Calu3 (cell line): ENCODE results near the gene FOXK1. TPM values are rescaled to one million over a fixed set of nuclear protein-coding genes. Genes with fewer than 3 reads are reported as not detected.

ENCODE experiments used
- BruUV-seq: library from RNA; stranded (reverse); fragments of 400-500 nt; replicated peaks from 2 replicates; lab custom pipeline; 2021; lab: Mats Ljungman, UMichigan
- CTCF ChIA-PET: fragments of 300-600 bp; sonication (Branson Sonifier 250); formaldehyde crosslinking; loops from one replicate; lab custom pipeline; 2022; ENCODE audit warnings: antibody characterized with exemption; lab: Charles Lee
- DNase-seq: peaks from one replicate; pipeline ENCODE4 v3.0.0; 2022
- H3K27ac Mint-ChIP-seq: one replicate; pipeline ENCODE4 v1.8.0; 2022; ENCODE audit warnings: mixed read lengths; ENCODE audit not compliant: unreplicated experiment
- H3K27me3 Mint-ChIP-seq: one replicate; pipeline ENCODE4 v1.8.0; 2022; ENCODE audit warnings: mixed read lengths; ENCODE audit not compliant: unreplicated experiment
- H3K36me3 Mint-ChIP-seq: one replicate; pipeline ENCODE4 v1.8.0; 2022; ENCODE audit warnings: mild to moderate bottlenecking, moderate library complexity, mixed read lengths; ENCODE audit not compliant: insufficient read depth, unreplicated experiment
- H3K4me1 Mint-ChIP-seq: one replicate; pipeline ENCODE4 v1.8.0; 2022; ENCODE audit warnings: mild to moderate bottlenecking, low read depth, mixed read lengths; ENCODE audit not compliant: unreplicated experiment
- H3K4me3 Mint-ChIP-seq: one replicate; pipeline ENCODE4 v1.8.0; 2022; ENCODE audit warnings: mild to moderate bottlenecking, low read depth, moderate library complexity, mixed read lengths; ENCODE audit not compliant: unreplicated experiment
- H3K9me3 Mint-ChIP-seq: one replicate; pipeline ENCODE4 v1.8.0; 2022; ENCODE audit warnings: low read depth, mixed read lengths; ENCODE audit not compliant: unreplicated experiment
- CTCF ChIP-seq: fragments of 200-600 bp; IDR thresholded peaks from one replicate; pipeline ENCODE4 v1.8.0; 2022; ENCODE audit warnings: antibody characterized with exemption; ENCODE audit not compliant: unreplicated experiment
- intact Hi-C: fragments of 100-400 bp; cut with micrococcal nuclease; formaldehyde crosslinking; loops from one replicate; pipeline ENCODE4 v1.10.0; 2022; ENCODE audit not compliant: unreplicated experiment
- total RNA-seq: library from RNA; stranded (reverse); gene quantifications from 2 replicates; pipeline ENCODE4 v1.2.3, GENCODE V29; 2022

FOXK1 gene
- total RNA-seq, 1 experiment from 2014 or later: 65.9 TPM

GRCh38 chr7:4709187-4709586 lies 27.1 kb downstream of the FOXK1 start:
- no TSS peak for BruUV-seq
- Mint-ChIP-seq H3K27ac (no peak overlapping the region), H3K27me3 (no peaks in the 10 kb centered on the region)

GRCh38 chr7:4711093-4711492 lies 29.0 kb downstream of the FOXK1 start:
- DNase-seq: no peak
- H3K4me1 Mint-ChIP-seq: peaks cover 20% of the 10 kb centered on the region
- no peak overlapping the region for H3K4me3 Mint-ChIP-seq
- H3K27me3 Mint-ChIP-seq: no peaks in the 10 kb centered on the region
- no peaks in the 10 kb centered on the region for H3K36me3 Mint-ChIP-seq
- intact Hi-C loops: no loop called here
- no peaks in the 10 kb centered on the region for H3K9me3 Mint-ChIP-seq
- no peak overlapping the region for H3K27ac Mint-ChIP-seq
- CTCF ChIA-PET: interaction anchor here (0.6 to 1.1 kb wide), 2 partner anchors 13 to 15 kb away, joined by 3 to 6 read pairs; no protein-coding TSS in a partner anchor
- BruUV-seq: no TSS peak
- no peak for TF ChIP-seq CTCF

More at GRCh38 chr7:4709187-4709586, 27.1 kb downstream of the FOXK1 start:
- CTCF ChIA-PET: no interaction called here
- no peak overlapping the region for H3K4me3 Mint-ChIP-seq
- H3K36me3 Mint-ChIP-seq: no peaks in the 10 kb centered on the region
- intact Hi-C loops: no loop called here
- DNase-seq: no peak
- H3K4me1 Mint-ChIP-seq: peaks cover 20% of the 10 kb centered on the region
- H3K9me3 Mint-ChIP-seq: no peaks in the 10 kb centered on the region
- no peak for TF ChIP-seq CTCF

GRCh38 chr7:4711634-4712033 lies 29.5 kb downstream of the FOXK1 start:
- intact Hi-C loops: no loop called here
- CTCF ChIA-PET: no interaction called here

GRCh38 chr7:4712281-4713182 lies 30.4 kb downstream of the FOXK1 start:
- no peaks in the 10 kb centered on the region for H3K9me3 Mint-ChIP-seq
- H3K4me1 Mint-ChIP-seq: peaks cover 20% of the 10 kb centered on the region
- no peak for TF ChIP-seq CTCF
- no peak overlapping the region for H3K4me3 Mint-ChIP-seq
- no TSS peak for BruUV-seq
- no peak overlapping the region for H3K27ac Mint-ChIP-seq
- intact Hi-C loops: no loop called here
- peak; percentile 31 for DNase-seq
- H3K36me3 Mint-ChIP-seq: no peaks in the 10 kb centered on the region
- H3K27me3 Mint-ChIP-seq: no peaks in the 10 kb centered on the region
- CTCF ChIA-PET: interaction anchor here (0.9 to 1.3 kb wide), 3 partner anchors 12 to 34 kb away, joined by 3 to 10 read pairs (median 4); no protein-coding TSS in a partner anchor

More at GRCh38 chr7:4711634-4712033, 29.5 kb downstream of the FOXK1 start:
- H3K36me3 Mint-ChIP-seq: no peaks in the 10 kb centered on the region
- no peak for TF ChIP-seq CTCF
- H3K9me3 Mint-ChIP-seq: no peaks in the 10 kb centered on the region
- no TSS peak for BruUV-seq
- no peak overlapping the region for H3K4me3 Mint-ChIP-seq
- H3K27me3 Mint-ChIP-seq: no peaks in the 10 kb centered on the region
- no peak for DNase-seq
- H3K4me1 Mint-ChIP-seq: peaks cover 20% of the 10 kb centered on the region
- no peak overlapping the region for H3K27ac Mint-ChIP-seq
